ENCODE measurements around the gene ASAP2.

ASAP2 gene

GRCh38 chr2:9374071-9374730 lies 167.6 kb downstream of the ASAP2 start:
- no peak for ATAC-seq (replicated peaks)
- no peak for DNase-seq
- no peaks in the 10 kb centered on the region for H3K9me3 Mint-ChIP-seq
- H3K4me3 Mint-ChIP-seq: no peak overlapping the region
- H3K4me1 Mint-ChIP-seq: peaks cover 20 to 43% of the 10 kb centered on the region in 2 donors
- H3K36me3 Mint-ChIP-seq: peaks cover 0 to 3% of the 10 kb centered on the region in 2 donors
- peaks cover 0 to 14% of the 10 kb centered on the region in 2 donors for H3K27me3 Mint-ChIP-seq
- H3K27ac Mint-ChIP-seq: no peak overlapping the region

GRCh38 chr2:9375857-9376428 lies 169.3 kb downstream of the ASAP2 start:
- peaks cover 0 to 7% of the 10 kb centered on the region in 2 donors for H3K27me3 Mint-ChIP-seq
- DNase-seq (no peak), ATAC-seq (replicated peaks) (no peak)
- no peak overlapping the region for H3K27ac Mint-ChIP-seq
- H3K9me3 Mint-ChIP-seq: no peaks in the 10 kb centered on the region
- H3K4me1 Mint-ChIP-seq: peaks cover 17 to 38% of the 10 kb centered on the region in 2 donors
- no peak overlapping the region for H3K4me3 Mint-ChIP-seq
- H3K36me3 Mint-ChIP-seq: peaks cover 0 to 3% of the 10 kb centered on the region in 2 donors

GRCh38 chr2:9377461-9378097 lies 171.0 kb downstream of the ASAP2 start:
- ATAC-seq (replicated peaks): no peak

GRCh38 chr2:9378433-9379390 lies 172.1 kb downstream of the ASAP2 start:
- Mint-ChIP-seq H3K27me3 (peaks cover 0 to 7% of the 10 kb centered on the region in 2 donors), H3K9me3 (no peaks in the 10 kb centered on the region), H3K36me3 (peaks cover 0 to 3% of the 10 kb centered on the region in 2 donors), H3K4me3 (no peak overlapping the region), H3K27ac (peak overlapping the region; percentile 14), H3K4me1 (peaks cover 3 to 12% of the 10 kb centered on the region in 2 donors)
- no peak for ATAC-seq (replicated peaks)
- no peak for DNase-seq

More at GRCh38 chr2:9377461-9378097, 171.0 kb downstream of the ASAP2 start:
- no peak overlapping the region for H3K4me3 Mint-ChIP-seq
- H3K36me3 Mint-ChIP-seq: peaks cover 0 to 3% of the 10 kb centered on the region in 2 donors
- no peak for DNase-seq
- no peak overlapping the region for H3K27ac Mint-ChIP-seq
- H3K4me1 Mint-ChIP-seq: peaks cover 8 to 23% of the 10 kb centered on the region in 2 donors
- no peaks in the 10 kb centered on the region for H3K9me3 Mint-ChIP-seq
- peaks cover 0 to 7% of the 10 kb centered on the region in 2 donors for H3K27me3 Mint-ChIP-seq

GRCh38 chr2:9379391-9379755 lies 172.8 kb downstream of the ASAP2 start:
- peaks cover 0 to 2% of the 10 kb centered on the region in 2 donors for H3K27me3 Mint-ChIP-seq
- DNase-seq: no peak
- H3K9me3 Mint-ChIP-seq: no peaks in the 10 kb centered on the region
- no peak overlapping the region for H3K27ac Mint-ChIP-seq
- H3K36me3 Mint-ChIP-seq: no peaks in the 10 kb centered on the region
- peaks cover 0 to 12% of the 10 kb centered on the region in 2 donors for H3K4me1 Mint-ChIP-seq
- H3K4me3 Mint-ChIP-seq: no peak overlapping the region
- no peak for ATAC-seq (replicated peaks)

GRCh38 chr2:9380702-9381628 lies 174.4 kb downstream of the ASAP2 start:
- peaks cover 0 to 11% of the 10 kb centered on the region in 2 donors for H3K4me1 Mint-ChIP-seq
- no peak for DNase-seq
- H3K36me3 Mint-ChIP-seq: no peaks in the 10 kb centered on the region
- H3K4me3 Mint-ChIP-seq: no peak overlapping the region
- ATAC-seq (replicated peaks): no peak
- H3K27ac Mint-ChIP-seq: no peak overlapping the region
- no peaks in the 10 kb centered on the region for H3K9me3 Mint-ChIP-seq
- H3K27me3 Mint-ChIP-seq: no peaks in the 10 kb centered on the region

- DNase-seq (no peak), ATAC-seq (replicated peaks) (no peak)
- H3K4me1 Mint-ChIP-seq: no peaks in the 10 kb centered on the region
- H3K9me3 Mint-ChIP-seq: peaks cover 5% of the 10 kb centered on the region in 2 donors
- H3K4me3 Mint-ChIP-seq: no peak overlapping the region
- H3K27me3 Mint-ChIP-seq: no peaks in the 10 kb centered on the region
- H3K27ac Mint-ChIP-seq: no peak overlapping the region
- peaks cover 0 to 3% of the 10 kb centered on the region in 2 donors for H3K36me3 Mint-ChIP-seq
Measured at GRCh38 chr2:9382604-9383235, 176.1 kb downstream of the ASAP2 start.

- Mint-ChIP-seq H3K4me3 (no peak overlapping the region), H3K9me3 (peaks cover 5% of the 10 kb centered on the region in 2 donors), H3K27me3 (no peaks in the 10 kb centered on the region), H3K27ac (no peak overlapping the region), H3K4me1 (no peaks in the 10 kb centered on the region), H3K36me3 (peaks cover 0 to 3% of the 10 kb centered on the region in 2 donors)
- ATAC-seq (replicated peaks): no peak
- no peak for DNase-seq
Measured at GRCh38 chr2:9384521-9384920, 177.9 kb downstream of the ASAP2 start.

GRCh38 chr2:9385841-9386240 lies 179.2 kb downstream of the ASAP2 start:
- Mint-ChIP-seq H3K4me3 (no peak overlapping the region), H3K9me3 (peaks cover 5% of the 10 kb centered on the region in 2 donors), H3K4me1 (no peaks in the 10 kb centered on the region), H3K27ac (no peak overlapping the region), H3K36me3 (peaks cover 0 to 3% of the 10 kb centered on the region in 2 donors), H3K27me3 (no peaks in the 10 kb centered on the region)
- ATAC-seq (replicated peaks): no peak
- no peak for DNase-seq

GRCh38 chr2:9388199-9388681 lies 181.6 kb downstream of the ASAP2 start:
- no peaks in the 10 kb centered on the region for H3K4me1 Mint-ChIP-seq
- ATAC-seq (replicated peaks): no peak
- no peaks in the 10 kb centered on the region for H3K27me3 Mint-ChIP-seq
- no peak for DNase-seq
- no peak overlapping the region for H3K4me3 Mint-ChIP-seq
- H3K36me3 Mint-ChIP-seq: peaks cover 0 to 3% of the 10 kb centered on the region in 2 donors
- no peak overlapping the region for H3K27ac Mint-ChIP-seq
- H3K9me3 Mint-ChIP-seq: peaks cover 5% of the 10 kb centered on the region in 2 donors

- no peaks in the 10 kb centered on the region for H3K4me1 Mint-ChIP-seq
- H3K4me3 Mint-ChIP-seq: no peak overlapping the region
- H3K9me3 Mint-ChIP-seq: peaks cover 5% of the 10 kb centered on the region in 2 donors
- H3K27me3 Mint-ChIP-seq: no peaks in the 10 kb centered on the region
- H3K36me3 Mint-ChIP-seq: peaks cover 0 to 3% of the 10 kb centered on the region in 2 donors
- ATAC-seq (replicated peaks): no peak
- H3K27ac Mint-ChIP-seq: no peak overlapping the region
- no peak for DNase-seq
Measured at GRCh38 chr2:9388950-9389911, 182.6 kb downstream of the ASAP2 start.

Data from stimulated activated naive B cell treated with anti-CD40 and anti-IgM and Interleukin-4, amounts not matched to agents 10 μg/mL and 1 μg/mL and 100 μg/mL, for 72 hours (primary cell).